Stimulated activated CD4-positive, alpha-beta T cell treated with anti-CD3 and anti-CD28 coated beads, TNF-alpha, amount 100 ng/mL, for 4 hours (primary cell): Measurements from ENCODE around the gene NSUN4.
"Not testable (repeated sequence)": the region's sequence is repeated elsewhere in the genome, so short reads cannot be mapped to it uniquely, and the experiment has no call there.

Source experiments
- DNase-seq, 3 experiments: peaks; one replicate each; pipeline ENCODE4 v3.0.0-alpha.2; 2020; ENCODE audit warnings: low read depth in 3 of 3

NSUN4 gene

GRCh38 chr1:46325285-46326076 lies 15.1 kb upstream of the NSUN4 start:
- DNase-seq: not testable (repeated sequence)

- not testable (repeated sequence) for DNase-seq
These were observed 12.4 kb upstream of the NSUN4 start for GRCh38 chr1:46328182-46328581.

GRCh38 chr1:46329807-46330206 lies 10.8 kb upstream of the NSUN4 start:
- DNase-seq: not testable (repeated sequence)

- DNase-seq: not testable (repeated sequence)
These were observed 10.2 kb upstream of the NSUN4 start for GRCh38 chr1:46330381-46330780.

GRCh38 chr1:46331786-46332540 lies 8.6 kb upstream of the NSUN4 start:
- not testable (repeated sequence) for DNase-seq

GRCh38 chr1:46333300-46334029 lies 7.1 kb upstream of the NSUN4 start:
- no peak for DNase-seq

- no peak for DNase-seq
These were observed 6.6 kb upstream of the NSUN4 start for GRCh38 chr1:46334030-46334384.

- DNase-seq: no peak
These were observed 5.5 kb upstream of the NSUN4 start for GRCh38 chr1:46335081-46335480.

- DNase-seq: not testable (repeated sequence)
These were observed 3.2 kb upstream of the NSUN4 start for GRCh38 chr1:46337409-46337808.

GRCh38 chr1:46341222-46342083 lies 846 bp downstream of the NSUN4 start:
- no peak for DNase-seq

- DNase-seq: no peak
These were observed 1.6 kb downstream of the NSUN4 start for GRCh38 chr1:46342084-46342656.

- no peak for DNase-seq
These were observed 2.2 kb downstream of the NSUN4 start for GRCh38 chr1:46342677-46343350.

- no peak for DNase-seq
These were observed 2.7 kb downstream of the NSUN4 start for GRCh38 chr1:46343351-46343695.

GRCh38 chr1:46343705-46344104 lies 3.1 kb downstream of the NSUN4 start:
- DNase-seq: no peak

- no peak for DNase-seq
These were observed 3.9 kb downstream of the NSUN4 start for GRCh38 chr1:46344481-46344880.

- no peak for DNase-seq
These were observed 4.7 kb downstream of the NSUN4 start for GRCh38 chr1:46345281-46345680.

GRCh38 chr1:46352363-46352762 lies 11.8 kb downstream of the NSUN4 start:
- no peak for DNase-seq

- not testable (repeated sequence) for DNase-seq
These were observed 15.3 kb downstream of the NSUN4 start for GRCh38 chr1:46355920-46356319.

GRCh38 chr1:46362158-46362557 lies 21.6 kb downstream of the NSUN4 start:
- DNase-seq: no peak

- DNase-seq: no peak
These were observed 22.5 kb downstream of the NSUN4 start for GRCh38 chr1:46363121-46363520.

GRCh38 chr1:46364612-46365011 lies 24.0 kb downstream of the NSUN4 start:
- no peak for DNase-seq
